ENCODE results near the gene PDE11A. TPM values are rescaled to one million over a fixed set of nuclear protein-coding genes. Genes with fewer than 3 reads are reported as not detected.

The PDE11A gene
- total RNA-seq, 2 experiments from 2014 or later = not detected

DNA sequence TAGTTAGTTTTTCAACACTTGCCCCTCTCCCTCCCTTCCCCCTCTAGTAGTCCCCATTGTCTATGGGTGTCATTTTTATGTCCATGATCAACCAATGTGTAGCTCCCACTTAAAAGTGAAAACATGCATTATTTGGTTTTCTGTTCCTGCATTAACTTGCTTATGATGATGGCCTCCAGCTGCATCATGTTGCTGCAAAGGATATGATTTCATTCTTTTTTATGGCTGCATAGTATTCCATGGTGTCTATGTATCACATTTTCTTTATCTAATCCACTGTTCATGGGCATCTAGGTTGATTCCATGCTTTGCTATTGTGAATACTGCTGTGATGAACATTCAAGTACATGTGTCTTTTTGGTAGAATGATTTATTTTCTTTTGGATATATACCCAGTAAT lies 70.5 kb downstream of the PDE11A start:
- ChIA-PET POLR2A (no interaction called here), CTCF (interaction anchor here (0.6 to 1.3 kb wide), 2 partner anchors 12 to 233 kb away, joined by 3 to 4 read pairs; no protein-coding TSS in a partner anchor)
- no peaks in the 10 kb centered on the region for H3K4me1 Mint-ChIP-seq (ENCODE audit: low read depth)
- no peaks in the 10 kb centered on the region for H3K9me3 Mint-ChIP-seq
- Histone ChIP-seq H3K4me1 (ENCODE audit: insufficient read depth, low read length) (no peaks in the 10 kb centered on the region), H3K27me3 (ENCODE audit: control insufficient read depth in 1 of 2, insufficient read depth in 2 of 2, low read length in 2 of 2) (no peaks in the 10 kb centered on the region), H3K36me3 (ENCODE audit: insufficient read depth, low read length) (no peaks in the 10 kb centered on the region), H3K9me3 (ENCODE audit: control insufficient read depth in 1 of 2, insufficient read depth in 1 of 2, low read length in 2 of 2) (no peaks in the 10 kb centered on the region), H3K4me3 (ENCODE audit: low read length) (no peak overlapping the region), H3K27ac (ENCODE audit: low read depth in 1 of 2, low read length in 2 of 2) (no peak overlapping the region)
- intact Hi-C loops (cut with DNase I, micrococcal nuclease) = no loop called here
- DNase-seq = no peak
- peaks cover 13% of the 10 kb centered on the region for H3K27me3 Mint-ChIP-seq
- no peak overlapping the region for H3K27ac Mint-ChIP-seq
- no peaks in the 10 kb centered on the region for H3K36me3 Mint-ChIP-seq (ENCODE audit: low read depth)
- no peak overlapping the region for H3K4me3 Mint-ChIP-seq
- TF ChIP-seq, protein P1, sequence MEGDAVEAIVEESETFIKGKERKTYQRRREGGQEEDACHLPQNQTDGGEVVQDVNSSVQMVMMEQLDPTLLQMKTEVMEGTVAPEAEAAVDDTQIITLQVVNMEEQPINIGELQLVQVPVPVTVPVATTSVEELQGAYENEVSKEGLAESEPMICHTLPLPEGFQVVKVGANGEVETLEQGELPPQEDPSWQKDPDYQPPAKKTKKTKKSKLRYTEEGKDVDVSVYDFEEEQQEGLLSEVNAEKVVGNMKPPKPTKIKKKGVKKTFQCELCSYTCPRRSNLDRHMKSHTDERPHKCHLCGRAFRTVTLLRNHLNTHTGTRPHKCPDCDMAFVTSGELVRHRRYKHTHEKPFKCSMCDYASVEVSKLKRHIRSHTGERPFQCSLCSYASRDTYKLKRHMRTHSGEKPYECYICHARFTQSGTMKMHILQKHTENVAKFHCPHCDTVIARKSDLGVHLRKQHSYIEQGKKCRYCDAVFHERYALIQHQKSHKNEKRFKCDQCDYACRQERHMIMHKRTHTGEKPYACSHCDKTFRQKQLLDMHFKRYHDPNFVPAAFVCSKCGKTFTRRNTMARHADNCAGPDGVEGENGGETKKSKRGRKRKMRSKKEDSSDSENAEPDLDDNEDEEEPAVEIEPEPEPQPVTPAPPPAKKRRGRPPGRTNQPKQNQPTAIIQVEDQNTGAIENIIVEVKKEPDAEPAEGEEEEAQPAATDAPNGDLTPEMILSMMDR (IDR thresholded peaks at IDR 0.05) = no peak
- no peak for ATAC-seq (ENCODE audit: poor library complexity)

DNA sequence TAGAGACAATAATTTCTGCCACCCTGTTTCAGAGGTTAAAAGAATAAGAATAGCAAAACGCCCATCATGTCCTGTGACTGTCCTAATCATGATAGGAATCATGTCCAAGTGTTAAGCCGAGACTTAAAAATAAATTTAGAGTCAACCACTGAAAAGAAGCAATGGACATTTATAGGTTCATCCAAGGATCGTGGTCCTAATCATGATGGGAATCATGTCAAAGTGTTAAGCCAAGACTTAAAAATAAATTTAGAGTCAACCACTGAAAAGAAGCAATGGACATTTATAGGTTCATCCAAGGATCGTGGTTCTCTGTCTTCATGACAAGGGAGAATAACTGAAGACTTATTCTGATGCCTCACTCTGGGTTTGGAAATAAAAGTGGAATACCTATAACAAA lies 73.6 kb downstream of the PDE11A start:
- POLR2A ChIA-PET = no interaction called here
- Histone ChIP-seq H3K4me3 (ENCODE audit: low read length) (no peak overlapping the region), H3K27ac (ENCODE audit: low read depth in 1 of 2, low read length in 2 of 2) (no peak overlapping the region), H3K4me1 (ENCODE audit: insufficient read depth, low read length) (no peaks in the 10 kb centered on the region), H3K27me3 (ENCODE audit: control insufficient read depth in 1 of 2, insufficient read depth in 2 of 2, low read length in 2 of 2) (no peaks in the 10 kb centered on the region), H3K9me3 (ENCODE audit: control insufficient read depth in 1 of 2, insufficient read depth in 1 of 2, low read length in 2 of 2) (no peaks in the 10 kb centered on the region), H3K36me3 (ENCODE audit: insufficient read depth, low read length) (no peaks in the 10 kb centered on the region)
- TF ChIP-seq, protein P1 (IDR thresholded peaks at IDR 0.05) = no peak
- H3K4me3 Mint-ChIP-seq = no peak overlapping the region
- no peak for DNase-seq
- no peak for ATAC-seq (ENCODE audit: poor library complexity)
- no peak overlapping the region for H3K27ac Mint-ChIP-seq
- H3K36me3 Mint-ChIP-seq (ENCODE audit: low read depth) = no peaks in the 10 kb centered on the region
- H3K4me1 Mint-ChIP-seq (ENCODE audit: low read depth) = no peaks in the 10 kb centered on the region
- H3K9me3 Mint-ChIP-seq = no peaks in the 10 kb centered on the region
- CTCF ChIA-PET = no interaction called here
- intact Hi-C loops (cut with DNase I, micrococcal nuclease) = no loop called here
- H3K27me3 Mint-ChIP-seq = peaks cover 16% of the 10 kb centered on the region

DNA sequence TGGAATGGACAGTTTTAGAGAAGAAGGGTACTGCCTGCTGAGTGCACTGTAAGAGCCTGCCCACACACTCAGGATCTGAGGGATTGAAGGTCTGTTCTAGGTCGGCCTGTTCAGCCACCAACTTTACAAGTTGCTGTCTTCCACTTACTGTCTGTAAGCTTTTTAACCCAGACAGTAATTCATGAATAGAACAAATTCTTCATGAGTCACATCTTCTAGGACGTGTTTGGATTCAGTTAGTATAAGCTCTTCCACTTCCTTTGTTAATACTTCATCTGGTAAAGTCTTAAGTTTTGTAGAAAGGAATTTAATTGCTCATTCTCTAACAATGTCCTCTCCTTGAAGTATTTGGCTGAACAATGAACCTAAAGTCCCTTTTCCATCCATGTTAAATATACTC lies 74.6 kb downstream of the PDE11A start:
- intact Hi-C loops (cut with DNase I, micrococcal nuclease) = no loop called here
- ATAC-seq (ENCODE audit: poor library complexity) = no peak
- Histone ChIP-seq H3K9me3 (ENCODE audit: control insufficient read depth in 1 of 2, insufficient read depth in 1 of 2, low read length in 2 of 2) (no peaks in the 10 kb centered on the region), H3K27ac (ENCODE audit: low read depth in 1 of 2, low read length in 2 of 2) (no peak overlapping the region), H3K4me1 (ENCODE audit: insufficient read depth, low read length) (no peaks in the 10 kb centered on the region), H3K27me3 (ENCODE audit: control insufficient read depth in 1 of 2, insufficient read depth in 2 of 2, low read length in 2 of 2) (no peaks in the 10 kb centered on the region), H3K4me3 (ENCODE audit: low read length) (no peak overlapping the region), H3K36me3 (ENCODE audit: insufficient read depth, low read length) (no peaks in the 10 kb centered on the region)
- CTCF ChIA-PET = no interaction called here
- POLR2A ChIA-PET = no interaction called here
- H3K4me3 Mint-ChIP-seq = no peak overlapping the region
- no peak for DNase-seq
- no peak overlapping the region for H3K27ac Mint-ChIP-seq
- peaks cover 13% of the 10 kb centered on the region for H3K27me3 Mint-ChIP-seq
- H3K4me1 Mint-ChIP-seq (ENCODE audit: low read depth) = no peaks in the 10 kb centered on the region
- H3K9me3 Mint-ChIP-seq = no peaks in the 10 kb centered on the region
- no peaks in the 10 kb centered on the region for H3K36me3 Mint-ChIP-seq (ENCODE audit: low read depth)
- TF ChIP-seq, protein P1 (IDR thresholded peaks at IDR 0.05) = no peak
